Hepatocyte (in vitro differentiated cells): Measurements from ENCODE around the gene ROR1. TPM values are rescaled to one million over a fixed set of nuclear protein-coding genes. Genes with fewer than 3 reads are reported as not detected.

Source experiments
- DNase-seq: peaks from one replicate; pipeline ENCODE4 v3.0.0-alpha.2; 2016; ENCODE audit warnings: low spot score
- H2AFZ ChIP-seq: fragments of 200-600 bp; sonication (generic); 2 replicates; pipeline ENCODE4 v1.6.0; 2016; ENCODE audit warnings: antibody characterized with exemption, mild to moderate bottlenecking
- H3K27ac ChIP-seq: fragments of 200-600 bp; sonication (generic); 2 replicates; pipeline ENCODE4 v1.5.1; 2016; ENCODE audit warnings: mild to moderate bottlenecking
- H3K27me3 ChIP-seq: fragments of 200-600 bp; sonication (generic); 2 replicates; pipeline ENCODE4 v1.6.1; 2016
- H3K36me3 ChIP-seq: fragments of 200-600 bp; sonication (generic); replicated peaks from 2 replicates; pipeline ENCODE4 v1.5.1; 2016; ENCODE audit warnings: low read depth; ENCODE audit not compliant: insufficient read depth
- H3K4me1 ChIP-seq: fragments of 200-600 bp; sonication (generic); 2 replicates; pipeline ENCODE4 v1.5.1; 2016; ENCODE audit warnings: mild to moderate bottlenecking, moderate library complexity; ENCODE audit not compliant: insufficient read depth
- H3K4me2 ChIP-seq: fragments of 200-600 bp; sonication (generic); 2 replicates; pipeline ENCODE4 v1.6.0; 2016
- H3K4me3 ChIP-seq: fragments of 200-600 bp; sonication (generic); 2 replicates; pipeline ENCODE4 v1.5.1; 2016; ENCODE audit warnings: mild to moderate bottlenecking
- H3K79me2 ChIP-seq: fragments of 200-600 bp; sonication (generic); 2 replicates; pipeline ENCODE4 v1.6.0; 2017; ENCODE audit warnings: mild to moderate bottlenecking
- H3K9me2 ChIP-seq: fragments of 200-600 bp; sonication (generic); replicated peaks from 2 replicates; pipeline ENCODE4 v1.6.0; 2017; ENCODE audit warnings: mild to moderate bottlenecking; ENCODE audit not compliant: insufficient read depth
- H3K9me3 ChIP-seq: fragments of 200-600 bp; sonication (generic); 2 replicates; pipeline ENCODE4 v1.5.1; 2016; ENCODE audit warnings: low read depth, mild to moderate bottlenecking
- H4K20me1 ChIP-seq: fragments of 200-600 bp; sonication (generic); 2 replicates; pipeline ENCODE4 v1.6.0; 2016; ENCODE audit warnings: mild to moderate bottlenecking; ENCODE audit not compliant: insufficient read depth, poor library complexity, severe bottlenecking
- CTCF ChIP-seq: fragments of 200-600 bp; sonication (generic); IDR thresholded peaks from 2 replicates; pipeline ENCODE4 v1.5.1; 2016; ENCODE audit warnings: antibody characterized with exemption, mild to moderate bottlenecking; ENCODE audit not compliant: poor library complexity
- EZH2 ChIP-seq: fragments of 200-600 bp; sonication (generic); IDR thresholded peaks from 2 replicates; pipeline ENCODE4 v1.6.1; 2016; ENCODE audit warnings: antibody characterized with exemption, mild to moderate bottlenecking, borderline replicate concordance
- EZH2phosphoT487 ChIP-seq: fragments of 200-600 bp; sonication (generic); IDR thresholded peaks from one replicate; pipeline ENCODE4 v1.6.1; 2018; ENCODE audit warnings: antibody characterized with exemption, mild to moderate bottlenecking, low read depth, moderate library complexity; ENCODE audit not compliant: unreplicated experiment, severe bottlenecking
- WGBS: methylation state at CpG from one replicate; pipeline ENCODE4 v1.1.6; 2016; ENCODE audit warnings: low lambda C conversion rate; ENCODE audit errors: missing lambda C conversion rate; 5-methylcytosine and 5-hydroxymethylcytosine counted together
- polyA plus RNA-seq: library from polyadenylated mRNA; unstranded; fragments of >200 nt; fragmentation: Nextera tagmentation; extraction: Ambion mirVana; gene quantifications from 2 replicates; pipeline ENCODE4 v1.2.1, GENCODE V29; 2016
- total RNA-seq: library from RNA; depleted of rRNA; stranded (reverse); fragments of >200 nt; gene quantifications from 2 replicates; pipeline ENCODE4 v1.2.3, GENCODE V29; 2014

The ROR1 gene
- total and polyA plus RNA-seq, 2 experiments from 2014 or later, result 16.4 to 27.7 TPM

GRCh38 chr1:63983391-63984256, 209.8 kb downstream of the ROR1 start:
- H4K20me1 ChIP-seq, result no peaks in the 10 kb centered on the region
- no peaks in the 10 kb centered on the region for H3K79me2 ChIP-seq
- peaks cover 19% of the 10 kb centered on the region for H3K4me1 ChIP-seq
- TF ChIP-seq CTCF (no peak), EZH2phosphoT487 (no peak), EZH2 (no peak)
- no peak overlapping the region for H3K4me2 ChIP-seq
- H3K27ac ChIP-seq, result no peak overlapping the region
- H3K27me3 ChIP-seq, result no peaks in the 10 kb centered on the region
- no peak overlapping the region for H2AFZ ChIP-seq
- H3K9me3 ChIP-seq, result no peaks in the 10 kb centered on the region
- no peaks in the 10 kb centered on the region for H3K36me3 ChIP-seq
- WGBS, result 62% methylated on average over 7 of the region's 7 CpGs
- no peak for DNase-seq
- H3K9me2 ChIP-seq, result no peaks in the 10 kb centered on the region
- H3K4me3 ChIP-seq, result no peak overlapping the region

GRCh38 chr1:63984257-63984929, 210.6 kb downstream of the ROR1 start:
- no peak overlapping the region for H2AFZ ChIP-seq
- no peak overlapping the region for H3K27ac ChIP-seq
- no peaks in the 10 kb centered on the region for H3K79me2 ChIP-seq
- no peaks in the 10 kb centered on the region for H3K9me2 ChIP-seq
- no peaks in the 10 kb centered on the region for H3K36me3 ChIP-seq
- no peaks in the 10 kb centered on the region for H4K20me1 ChIP-seq
- H3K4me2 ChIP-seq, result no peak overlapping the region
- H3K27me3 ChIP-seq, result no peaks in the 10 kb centered on the region
- TF ChIP-seq EZH2 (no peak), CTCF (no peak), EZH2phosphoT487 (no peak)
- peaks cover 19% of the 10 kb centered on the region for H3K4me1 ChIP-seq
- 49% methylated on average over 4 of the region's 4 CpGs for WGBS
- no peaks in the 10 kb centered on the region for H3K9me3 ChIP-seq
- no peak for DNase-seq
- no peak overlapping the region for H3K4me3 ChIP-seq

- H3K27ac ChIP-seq, result no peak overlapping the region
- no peaks in the 10 kb centered on the region for H4K20me1 ChIP-seq
- TF ChIP-seq CTCF (no peak), EZH2phosphoT487 (no peak), EZH2 (no peak)
- no peak overlapping the region for H2AFZ ChIP-seq
- H3K4me1 ChIP-seq, result peaks cover 19% of the 10 kb centered on the region
- no peak overlapping the region for H3K4me2 ChIP-seq
- H3K36me3 ChIP-seq, result no peaks in the 10 kb centered on the region
- DNase-seq, result no peak
- H3K9me2 ChIP-seq, result no peaks in the 10 kb centered on the region
- H3K27me3 ChIP-seq, result no peaks in the 10 kb centered on the region
- WGBS, result 61% methylated on average over 5 of the region's 5 CpGs
- peaks cover 4% of the 10 kb centered on the region for H3K79me2 ChIP-seq
- no peaks in the 10 kb centered on the region for H3K9me3 ChIP-seq
- no peak overlapping the region for H3K4me3 ChIP-seq
Observed at GRCh38 chr1:63984930-63985290, 211.1 kb downstream of the ROR1 start.
